Measurements from ENCODE around the gene AATF.
"Not testable (repeated sequence)": the region's sequence is repeated elsewhere in the genome, so short reads cannot be mapped to it uniquely, and the experiment has no call there.

Gene AATF

DNA sequence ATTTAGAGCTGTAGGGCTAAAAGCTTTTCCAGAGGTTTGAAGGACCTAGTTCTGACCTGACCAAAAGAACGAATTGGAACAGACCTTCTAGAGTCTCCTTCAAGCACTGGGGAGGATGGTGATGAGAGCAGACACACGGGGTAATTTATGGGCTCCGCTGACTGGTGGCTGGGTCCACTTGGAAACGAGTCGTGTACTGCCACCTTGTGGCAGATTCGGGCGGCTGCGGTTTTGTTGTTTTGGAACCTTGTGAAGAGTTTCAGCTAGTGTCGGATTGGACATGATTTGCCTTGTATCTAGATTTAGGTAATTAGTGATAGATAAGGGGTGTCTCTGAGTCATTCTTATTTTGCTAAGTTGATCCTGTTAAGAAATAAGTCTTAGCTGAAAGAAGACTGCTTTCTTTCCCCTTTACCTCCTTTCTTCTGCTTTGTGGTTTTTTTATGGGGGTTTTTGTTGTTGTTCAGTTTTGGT, 98.9 kb downstream of the AATF start:
- DNase-seq (ENCODE audit: low read depth) = peak; percentile 68

- no peak for DNase-seq (ENCODE audit: low read depth)
These were observed 100.1 kb downstream of the AATF start for GRCh38 chr17:37048811-37049210.

GRCh38 chr17:37050920-37051319, 102.2 kb downstream of the AATF start:
- DNase-seq (ENCODE audit: low read depth) = no peak

GRCh38 chr17:37051381-37051780, 102.6 kb downstream of the AATF start:
- no peak for DNase-seq (ENCODE audit: low read depth)

DNA sequence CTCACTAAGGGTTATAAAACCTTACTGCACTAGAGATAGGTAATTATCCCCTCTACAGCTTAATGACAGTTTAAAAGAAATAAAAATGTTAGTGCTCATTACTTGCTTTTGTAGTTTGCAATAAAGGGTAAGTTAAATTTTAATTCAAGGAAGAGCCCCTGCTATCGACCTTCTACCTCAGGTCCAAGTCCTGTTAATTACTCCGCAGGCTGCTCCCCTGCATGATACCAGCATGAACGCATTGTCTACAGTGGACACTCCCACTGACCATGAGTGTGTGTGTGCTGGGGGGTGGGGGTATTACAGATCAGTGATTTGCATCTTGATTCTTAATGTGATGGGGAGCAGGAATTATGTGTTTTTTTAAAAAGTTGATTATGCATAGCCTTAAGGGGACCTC, 103.1 kb downstream of the AATF start:
- no peak for DNase-seq (ENCODE audit: low read depth)

GRCh38 chr17:37052450-37052849, 103.7 kb downstream of the AATF start:
- DNase-seq (ENCODE audit: low read depth) = no peak

DNA sequence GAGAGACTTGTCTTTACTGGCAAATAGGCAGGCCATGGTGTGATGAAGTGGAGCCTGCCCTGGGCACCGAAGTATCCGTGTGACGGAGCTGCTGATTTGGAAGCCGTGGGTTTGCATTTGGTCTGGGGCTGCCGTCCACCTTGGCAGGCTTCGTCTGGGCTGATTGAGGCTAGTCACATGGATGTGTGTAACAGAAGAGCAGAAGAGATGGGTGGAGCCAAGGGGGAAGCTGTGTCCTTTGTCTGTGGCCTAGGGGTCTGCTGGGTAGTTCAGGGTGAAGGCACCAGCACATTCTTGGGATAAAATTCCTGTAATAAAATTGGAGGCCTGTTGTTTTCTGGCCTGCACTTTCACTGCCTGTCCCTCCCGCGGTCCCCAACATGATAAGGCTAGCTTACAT, 106.1 kb downstream of the AATF start:
- no peak for DNase-seq (ENCODE audit: low read depth)

- DNase-seq (ENCODE audit: low read depth) = no peak
These were observed 107.9 kb downstream of the AATF start for GRCh38 chr17:37056622-37057021.

GRCh38 chr17:37059493-37059892, 110.7 kb downstream of the AATF start:
- no peak for DNase-seq (ENCODE audit: low read depth)

GRCh38 chr17:37060094-37060493, 111.3 kb downstream of the AATF start:
- no peak for DNase-seq (ENCODE audit: low read depth)

DNA sequence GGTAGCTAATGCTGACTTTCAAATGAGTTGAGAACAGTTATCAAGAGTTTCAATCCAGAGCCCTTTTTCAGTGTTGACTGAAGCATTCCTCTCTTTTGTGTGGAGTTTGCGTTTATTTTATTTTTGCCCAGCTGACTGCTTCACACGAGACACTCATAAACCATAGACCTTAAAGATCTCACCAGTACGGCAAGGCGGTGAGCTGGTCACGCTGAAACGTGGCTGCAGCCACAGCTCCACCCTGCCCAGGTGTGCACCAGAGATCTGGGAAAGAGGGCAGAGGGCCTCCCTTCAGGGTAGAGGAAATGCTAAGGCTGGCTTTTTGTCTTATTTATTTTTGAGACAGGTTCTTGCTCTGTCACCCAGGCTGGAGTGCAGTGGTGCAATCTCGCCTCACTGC, 112.2 kb downstream of the AATF start:
- DNase-seq (ENCODE audit: low read depth) = no peak

- no peak for DNase-seq (ENCODE audit: low read depth)
These were observed 113.3 kb downstream of the AATF start for GRCh38 chr17:37062021-37062420.

DNA sequence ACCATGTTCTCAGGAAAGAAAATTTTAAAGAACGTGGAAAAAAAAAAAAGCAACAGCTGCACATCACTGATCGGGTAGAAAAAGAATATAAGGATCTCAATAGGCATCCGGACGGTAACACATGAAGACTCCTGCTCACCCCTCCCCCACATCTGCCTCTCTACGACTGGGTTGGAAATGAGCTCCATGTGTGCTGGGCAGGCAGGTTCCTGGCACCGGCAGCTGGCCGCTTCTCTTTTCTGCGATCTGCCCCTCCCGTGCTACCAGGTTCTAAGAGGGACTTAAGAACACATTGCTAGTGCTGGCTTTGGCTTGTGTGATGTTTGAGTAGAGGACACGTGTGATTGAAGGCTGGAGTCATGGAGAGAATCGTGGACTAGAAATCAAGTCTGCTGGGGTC, 115.5 kb downstream of the AATF start:
- DNase-seq (ENCODE audit: low read depth) = no peak

GRCh38 chr17:37064956-37065355, 116.2 kb downstream of the AATF start:
- no peak for DNase-seq (ENCODE audit: low read depth)

DNA sequence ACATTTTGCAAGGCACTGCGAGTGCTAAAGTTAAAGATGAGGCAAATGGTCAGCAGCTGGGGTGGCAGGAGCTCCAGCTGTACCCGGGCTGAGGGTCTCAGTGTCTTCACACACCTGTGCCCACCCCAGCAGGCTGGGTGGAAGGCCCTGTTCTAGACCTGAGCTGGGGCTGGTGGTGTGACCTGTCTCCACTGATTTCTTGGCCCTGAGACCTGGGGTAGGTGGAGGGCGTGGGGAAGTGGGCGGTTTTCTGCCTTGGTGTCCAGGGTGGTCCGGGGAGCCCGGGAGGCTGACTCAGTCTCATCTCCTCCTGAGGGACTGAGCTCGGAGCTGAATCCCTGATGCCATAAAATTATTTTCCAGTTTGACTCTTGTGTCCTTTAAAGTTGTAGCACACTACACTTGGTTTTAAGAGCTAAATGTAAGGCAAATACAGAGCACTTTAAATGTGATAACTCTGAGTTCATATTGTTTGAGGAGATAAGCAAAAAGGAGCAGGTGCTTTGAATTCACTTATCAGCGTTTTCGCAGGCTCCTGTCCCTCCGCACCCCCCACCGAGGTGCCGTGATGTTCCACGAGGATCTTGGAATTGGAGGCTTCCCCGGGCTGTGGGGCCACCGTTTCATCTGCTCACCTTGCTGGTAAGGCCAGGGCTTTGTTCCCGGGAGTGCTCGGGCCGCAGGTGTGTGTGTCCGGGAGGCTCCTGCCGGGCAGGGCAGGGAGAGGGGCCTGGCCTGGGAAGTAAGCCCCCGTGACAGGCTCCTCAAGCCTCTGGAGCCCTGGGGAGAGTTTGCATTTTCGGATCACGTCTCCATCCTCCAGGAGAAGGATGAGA, 117.0 kb downstream of the AATF start:
- no peak for DNase-seq (ENCODE audit: low read depth)

DNA sequence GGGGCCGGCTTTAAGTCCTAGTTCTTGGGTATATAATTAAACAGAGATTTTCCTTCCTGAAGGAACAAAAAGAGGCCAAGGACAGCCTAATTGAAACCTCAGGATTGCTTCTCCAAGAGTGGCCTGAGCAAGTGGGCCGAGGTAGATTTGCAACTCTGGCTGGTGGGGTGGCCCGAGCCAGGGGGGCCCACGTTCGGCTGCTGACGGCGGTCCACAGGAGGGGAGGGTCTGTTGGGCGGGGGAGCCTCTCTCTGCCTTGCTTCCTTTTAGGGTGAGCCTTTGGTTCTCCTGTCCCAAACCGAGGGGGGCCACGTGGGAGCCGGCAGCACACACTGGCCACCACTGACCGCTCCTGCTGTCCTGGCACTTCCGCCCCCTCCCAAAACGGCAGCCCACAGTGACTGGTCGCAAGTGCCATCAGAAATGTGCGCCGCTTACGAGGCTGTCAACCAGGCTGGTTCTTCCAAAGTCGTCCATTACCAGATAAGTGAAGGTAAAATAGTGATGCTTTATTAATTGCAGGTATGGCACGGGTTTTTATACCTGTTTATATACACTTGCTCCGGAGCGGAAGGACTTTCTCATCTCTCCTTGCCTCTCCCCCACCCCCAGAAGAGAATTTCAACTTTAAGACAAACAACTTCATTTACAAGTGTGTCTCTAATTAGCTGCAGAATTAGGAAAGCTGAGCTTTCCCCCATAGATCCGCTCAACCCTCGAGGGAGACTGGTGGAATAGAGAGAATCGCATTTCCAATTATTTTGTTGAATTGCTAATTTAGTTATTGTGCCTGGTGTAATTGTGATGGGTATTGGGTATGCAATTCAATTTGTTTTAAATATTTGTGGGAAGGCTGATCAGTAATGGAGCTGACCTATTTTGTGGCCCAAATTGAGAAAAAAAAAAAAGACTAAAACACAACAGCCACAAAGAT, 117.8 kb downstream of the AATF start:
- DNase-seq (ENCODE audit: low read depth) = no peak

GRCh38 chr17:37067555-37068111, 118.9 kb downstream of the AATF start:
- no peak for DNase-seq (ENCODE audit: low read depth)

DNA sequence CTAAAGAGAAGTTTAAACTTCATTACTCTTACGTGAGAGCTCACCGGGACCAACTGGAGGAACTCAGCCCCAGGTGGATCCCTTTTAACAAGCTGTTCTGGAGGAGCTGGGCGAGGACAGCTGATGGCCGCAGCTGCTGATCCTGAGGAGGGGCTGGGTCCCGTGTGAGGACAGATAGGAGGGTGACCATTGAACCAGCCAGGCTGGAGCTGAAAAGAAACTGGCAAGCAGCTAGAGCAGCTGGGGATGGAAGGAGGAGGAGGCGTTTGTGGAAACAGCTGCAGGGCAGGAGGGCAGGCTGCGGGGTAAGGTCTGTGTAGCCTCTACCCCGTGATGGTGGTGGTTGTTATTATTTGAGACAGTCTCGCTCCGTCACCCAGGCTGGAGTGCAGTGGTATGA, 119.5 kb downstream of the AATF start:
- DNase-seq (ENCODE audit: low read depth) = no peak

- no peak for DNase-seq (ENCODE audit: low read depth)
These were observed 120.3 kb downstream of the AATF start for GRCh38 chr17:37069087-37069486.

DNA sequence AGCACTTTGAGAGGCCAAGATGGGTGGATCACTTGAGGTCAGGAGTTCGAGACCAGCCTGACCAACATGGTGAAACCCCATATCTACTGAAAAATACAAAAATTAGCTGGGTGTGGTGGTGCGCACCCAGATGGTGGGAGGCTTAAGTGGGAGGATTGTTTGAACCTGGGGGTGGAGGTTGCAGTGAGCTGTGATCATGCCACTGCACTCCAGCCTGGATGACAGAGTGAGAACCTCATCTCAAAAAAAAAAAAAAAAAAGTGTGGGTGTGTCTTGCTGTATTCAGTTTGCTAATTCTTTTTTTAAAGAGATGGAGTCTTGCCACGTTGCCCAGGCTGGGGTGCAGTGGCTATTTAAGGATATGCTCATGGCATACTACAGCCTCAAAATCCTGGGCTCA, 124.7 kb downstream of the AATF start:
- not testable (repeated sequence) for DNase-seq (ENCODE audit: low read depth)

GRCh38 chr17:37079065-37079708, 130.4 kb downstream of the AATF start:
- DNase-seq (ENCODE audit: low read depth) = no peak

GRCh38 chr17:37079735-37080134, 131.0 kb downstream of the AATF start:
- DNase-seq (ENCODE audit: low read depth) = no peak
